GM06990 (cell line): ENCODE results near the gene PRM1.

Source experiments
- DNase-seq: peaks from one replicate; pipeline ENCODE4 v3.0.0-alpha.2; 2011; ENCODE audit not compliant: insufficient read length; ENCODE audit errors: extremely low read depth
- H3K27me3 ChIP-seq: replicated peaks from 2 replicates; pipeline ENCODE4 v1.6.0; 2011; ENCODE audit warnings: low read length; ENCODE audit not compliant: control insufficient read depth, insufficient read depth
- H3K36me3 ChIP-seq: 2 replicates; pipeline ENCODE4 v1.5.1; 2011; ENCODE audit warnings: low read length; ENCODE audit not compliant: control insufficient read depth, insufficient read depth
- H3K4me3 ChIP-seq: replicated peaks from 2 replicates; pipeline ENCODE4 v1.5.1; 2011; ENCODE audit warnings: low read depth, mild to moderate bottlenecking, control low read depth, low read length
- CTCF ChIP-seq: IDR thresholded peaks from 2 replicates; pipeline ENCODE4 v1.5.1; 2011; ENCODE audit warnings: low read length, control low read depth, mild to moderate bottlenecking, inconsistent platforms; ENCODE audit not compliant: insufficient read depth, poor library complexity, severe bottlenecking

PRM1 gene

GRCh38 chr16:11250786-11251524 lies 30.2 kb downstream of the PRM1 start:
- no peak for TF ChIP-seq CTCF
- no peak overlapping the region for H3K4me3 ChIP-seq
- H3K36me3 ChIP-seq, result peaks cover 14% of the 10 kb centered on the region
- H3K27me3 ChIP-seq, result no peaks in the 10 kb centered on the region
- DNase-seq, result no peak

- peaks cover 14% of the 10 kb centered on the region for H3K36me3 ChIP-seq
- DNase-seq, result no peak
- no peak for TF ChIP-seq CTCF
- no peak overlapping the region for H3K4me3 ChIP-seq
- no peaks in the 10 kb centered on the region for H3K27me3 ChIP-seq
Measured at GRCh38 chr16:11250091-11250785, 30.9 kb downstream of the PRM1 start.

GRCh38 chr16:11249233-11250061 lies 31.7 kb downstream of the PRM1 start:
- Histone ChIP-seq H3K36me3 (peaks cover 12% of the 10 kb centered on the region), H3K4me3 (no peak overlapping the region)
- TF ChIP-seq CTCF, result no peak

DNA sequence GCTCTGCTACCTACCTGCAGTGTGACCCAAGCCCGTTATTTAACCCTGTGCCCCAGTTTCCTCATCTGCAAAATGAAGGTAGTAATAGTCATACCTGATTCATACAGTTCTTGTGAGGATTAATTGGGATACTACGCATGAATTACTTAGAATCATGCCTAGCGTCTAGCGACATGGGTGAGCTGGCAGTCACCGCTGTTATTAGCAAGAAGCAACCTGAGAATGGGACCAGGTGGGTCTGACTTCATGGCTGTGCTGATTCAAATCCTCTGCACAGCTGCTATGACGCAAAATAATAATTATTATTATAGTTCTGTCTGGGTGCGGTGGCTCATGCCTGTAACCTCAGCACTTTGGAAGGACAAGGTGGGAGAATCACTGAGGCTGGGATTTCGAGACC lies 33.0 kb downstream of the PRM1 start:
- no peak for TF ChIP-seq CTCF
- Histone ChIP-seq H3K27me3 (no peaks in the 10 kb centered on the region), H3K36me3 (peaks cover 2% of the 10 kb centered on the region; the same call in 1 of the 2 replicates), H3K4me3 (no peak overlapping the region)
- DNase-seq, result no peak

More at GRCh38 chr16:11249233-11250061, 31.7 kb downstream of the PRM1 start:
- no peaks in the 10 kb centered on the region for H3K27me3 ChIP-seq
- DNase-seq, result no peak

GRCh38 chr16:11245988-11246387 lies 35.1 kb downstream of the PRM1 start:
- Histone ChIP-seq H3K36me3 (no peaks in the 10 kb centered on the region), H3K4me3 (no peak overlapping the region), H3K27me3 (no peaks in the 10 kb centered on the region)
- DNase-seq, result no peak
- TF ChIP-seq CTCF, result no peak
